ENCODE data around the gene NAA80. TPM values are rescaled to one million over a fixed set of nuclear protein-coding genes. Genes with fewer than 3 reads are reported as not detected.

Gene NAA80
- total RNA-seq, 1 donor: 6.5 TPM

DNA sequence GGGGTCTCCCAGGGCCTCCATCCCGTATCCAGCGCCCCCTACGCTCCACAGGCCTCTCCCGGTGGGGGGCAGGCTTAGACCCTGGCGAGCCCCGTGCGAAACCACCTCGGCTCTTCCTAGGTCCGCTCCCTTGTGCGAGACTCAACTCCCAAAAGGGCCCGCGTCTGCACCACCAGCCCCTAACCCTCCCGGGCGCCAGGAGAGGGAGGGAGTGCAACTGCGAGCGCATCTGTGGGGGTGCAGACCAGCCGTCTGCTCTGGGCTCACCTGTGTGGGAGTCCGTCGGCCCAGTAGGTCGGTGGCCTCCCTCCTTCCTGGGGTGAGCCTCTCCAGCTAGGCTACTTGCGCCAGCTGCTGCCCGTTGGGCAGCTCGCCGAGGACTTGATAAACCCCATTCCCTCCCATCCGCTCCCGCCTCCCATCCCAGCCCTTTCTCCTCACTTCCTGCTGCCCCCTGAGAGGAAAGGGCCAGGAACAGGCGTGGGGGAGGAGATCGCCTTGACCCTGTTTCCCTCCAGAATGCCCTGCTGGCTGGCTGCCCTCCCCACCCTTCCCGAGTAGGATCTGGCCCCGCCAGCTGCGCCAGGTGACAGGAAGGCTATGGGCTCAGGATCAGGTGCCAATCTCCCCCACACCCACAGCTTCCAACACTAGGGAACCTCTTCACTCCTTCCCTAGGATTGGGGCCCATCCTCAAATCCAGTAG, 23.3 kb upstream of the NAA80 start, which contains the start of gene HYAL2:
TSS of gene HYAL2 (minus strand) at position 360 of the 706 bp plus-strand sequence. CDS start 2,256 bp downstream, outside the sequence.
- Histone ChIP-seq H3K79me2 (ENCODE audit: insufficient read depth, low read length) (peaks cover 45% of the 10 kb centered on the region), H3K4me3 (ENCODE audit: insufficient read depth, low read length) (peak within 1 kb of the TSS; percentile 91), H4K20me1 (ENCODE audit: insufficient read depth, low read length) (peaks cover 34% of the 10 kb centered on the region), H2AFZ (ENCODE audit: low read length) (peak within 1 kb of the TSS; percentile 99), H3K4me2 (ENCODE audit: insufficient read depth, low read length) (peak within 1 kb of the TSS; percentile 99), H3K4me1 (ENCODE audit: insufficient read depth, low read length) (peaks cover 20% of the 10 kb centered on the region), H3K36me3 (ENCODE audit: insufficient read depth, low read length) (peaks cover 35% of the 10 kb centered on the region), H3K27me3 (ENCODE audit: insufficient read depth, low read length) (no peaks in the 10 kb centered on the region), H3K27ac (ENCODE audit: low read depth, low read length) (peak within 1 kb of the TSS; percentile 99), H3K9me3 (ENCODE audit: low read depth, low read length) (no peaks in the 10 kb centered on the region)
- DNase-seq (ENCODE audit: insufficient read length, low spot score, missing footprints): peak; percentile 66
- TF ChIP-seq, protein P1, sequence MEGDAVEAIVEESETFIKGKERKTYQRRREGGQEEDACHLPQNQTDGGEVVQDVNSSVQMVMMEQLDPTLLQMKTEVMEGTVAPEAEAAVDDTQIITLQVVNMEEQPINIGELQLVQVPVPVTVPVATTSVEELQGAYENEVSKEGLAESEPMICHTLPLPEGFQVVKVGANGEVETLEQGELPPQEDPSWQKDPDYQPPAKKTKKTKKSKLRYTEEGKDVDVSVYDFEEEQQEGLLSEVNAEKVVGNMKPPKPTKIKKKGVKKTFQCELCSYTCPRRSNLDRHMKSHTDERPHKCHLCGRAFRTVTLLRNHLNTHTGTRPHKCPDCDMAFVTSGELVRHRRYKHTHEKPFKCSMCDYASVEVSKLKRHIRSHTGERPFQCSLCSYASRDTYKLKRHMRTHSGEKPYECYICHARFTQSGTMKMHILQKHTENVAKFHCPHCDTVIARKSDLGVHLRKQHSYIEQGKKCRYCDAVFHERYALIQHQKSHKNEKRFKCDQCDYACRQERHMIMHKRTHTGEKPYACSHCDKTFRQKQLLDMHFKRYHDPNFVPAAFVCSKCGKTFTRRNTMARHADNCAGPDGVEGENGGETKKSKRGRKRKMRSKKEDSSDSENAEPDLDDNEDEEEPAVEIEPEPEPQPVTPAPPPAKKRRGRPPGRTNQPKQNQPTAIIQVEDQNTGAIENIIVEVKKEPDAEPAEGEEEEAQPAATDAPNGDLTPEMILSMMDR (IDR thresholded peaks at IDR 0.05; ENCODE audit: extremely low read depth, low read depth, low read length): no peak

DNA sequence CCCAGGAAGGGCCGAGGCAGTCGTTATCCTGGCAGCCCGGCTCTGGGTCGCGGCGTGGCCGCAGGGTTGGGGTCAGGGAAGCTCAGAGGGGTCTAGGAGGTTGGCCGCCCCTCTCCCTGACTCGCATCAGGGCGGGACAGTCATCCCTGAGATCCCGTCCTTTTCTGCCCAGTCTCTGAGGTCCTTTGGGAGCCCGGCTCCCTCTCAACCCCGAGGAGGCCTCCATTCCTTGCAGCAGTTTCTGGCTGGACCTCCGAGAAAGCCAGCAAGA, 22.8 kb upstream of the NAA80 start:
- H2AFZ ChIP-seq (ENCODE audit: low read length): peak overlapping the region; percentile 89
- peaks cover 15% of the 10 kb centered on the region for H3K4me1 ChIP-seq (ENCODE audit: insufficient read depth, low read length)
- TF ChIP-seq, protein P1 (IDR thresholded peaks at IDR 0.05; ENCODE audit: extremely low read depth, low read depth, low read length): no peak
- H3K4me2 ChIP-seq (ENCODE audit: insufficient read depth, low read length): peak overlapping the region; percentile 99
- peak overlapping the region; percentile 91 for H3K4me3 ChIP-seq (ENCODE audit: insufficient read depth, low read length)
- H3K79me2 ChIP-seq (ENCODE audit: insufficient read depth, low read length): peaks cover 41% of the 10 kb centered on the region
- DNase-seq (ENCODE audit: insufficient read length, low spot score, missing footprints): peak; percentile 62
- H3K27me3 ChIP-seq (ENCODE audit: insufficient read depth, low read length): no peaks in the 10 kb centered on the region
- peaks cover 37% of the 10 kb centered on the region for H4K20me1 ChIP-seq (ENCODE audit: insufficient read depth, low read length)
- peaks cover 38% of the 10 kb centered on the region for H3K36me3 ChIP-seq (ENCODE audit: insufficient read depth, low read length)
- no peaks in the 10 kb centered on the region for H3K9me3 ChIP-seq (ENCODE audit: low read depth, low read length)
- no peak overlapping the region for H3K27ac ChIP-seq (ENCODE audit: low read depth, low read length)

DNA sequence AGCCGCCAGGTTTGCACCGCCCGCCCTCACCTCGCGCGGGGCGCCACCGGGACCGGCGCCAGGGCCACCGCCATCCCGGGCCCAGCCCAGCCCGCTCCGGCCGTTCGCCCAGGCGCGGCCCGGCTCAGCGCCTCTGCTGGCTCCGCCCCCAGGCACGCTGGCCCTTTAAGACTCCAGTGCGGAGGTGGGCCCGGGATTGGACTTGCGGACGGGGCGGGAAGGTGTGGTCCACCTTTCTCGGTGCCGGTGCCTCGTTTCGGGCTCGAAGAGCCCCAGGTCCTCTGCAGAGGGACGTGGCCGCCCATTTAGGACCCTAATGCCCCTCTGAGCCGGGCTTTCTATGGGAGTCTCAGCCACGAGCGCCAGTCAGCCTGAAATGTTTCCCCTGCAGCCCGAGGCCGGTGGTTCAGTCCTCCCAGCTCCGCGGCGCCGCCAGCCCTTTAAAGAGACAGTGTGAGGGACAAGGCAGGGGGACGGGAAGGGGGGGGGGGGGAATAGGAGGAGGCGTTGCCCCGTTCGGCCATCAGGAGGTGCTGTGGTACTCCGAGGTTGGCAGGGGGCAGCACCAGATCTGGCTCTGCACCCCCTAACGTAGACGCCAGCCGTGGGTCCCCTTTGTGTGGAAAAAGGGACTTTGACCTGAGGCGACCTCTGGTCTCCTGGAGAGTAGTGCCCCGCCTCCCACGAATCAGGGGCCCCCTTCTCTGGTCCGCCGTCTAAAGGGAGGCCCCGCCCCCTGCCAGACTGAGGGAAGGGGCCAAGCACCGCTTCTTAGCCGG, 22.3 kb upstream of the NAA80 start:
- H3K27ac ChIP-seq (ENCODE audit: low read depth, low read length): peak overlapping the region; percentile 99
- H3K9me3 ChIP-seq (ENCODE audit: low read depth, low read length): no peaks in the 10 kb centered on the region
- peaks cover 14% of the 10 kb centered on the region for H3K4me1 ChIP-seq (ENCODE audit: insufficient read depth, low read length)
- peak; percentile 100 for DNase-seq (ENCODE audit: insufficient read length, low spot score, missing footprints)
- H4K20me1 ChIP-seq (ENCODE audit: insufficient read depth, low read length): peaks cover 36% of the 10 kb centered on the region
- peak overlapping the region; percentile 99 for H2AFZ ChIP-seq (ENCODE audit: low read length)
- peak overlapping the region; percentile 91 for H3K4me3 ChIP-seq (ENCODE audit: insufficient read depth, low read length)
- peak overlapping the region; percentile 99 for H3K4me2 ChIP-seq (ENCODE audit: insufficient read depth, low read length)
- H3K27me3 ChIP-seq (ENCODE audit: insufficient read depth, low read length): no peaks in the 10 kb centered on the region
- peaks cover 40% of the 10 kb centered on the region for H3K36me3 ChIP-seq (ENCODE audit: insufficient read depth, low read length)
- TF ChIP-seq, protein P1 (IDR thresholded peaks at IDR 0.05; ENCODE audit: extremely low read depth, low read depth, low read length): peak; percentile 14
- peaks cover 36% of the 10 kb centered on the region for H3K79me2 ChIP-seq (ENCODE audit: insufficient read depth, low read length)

DNA sequence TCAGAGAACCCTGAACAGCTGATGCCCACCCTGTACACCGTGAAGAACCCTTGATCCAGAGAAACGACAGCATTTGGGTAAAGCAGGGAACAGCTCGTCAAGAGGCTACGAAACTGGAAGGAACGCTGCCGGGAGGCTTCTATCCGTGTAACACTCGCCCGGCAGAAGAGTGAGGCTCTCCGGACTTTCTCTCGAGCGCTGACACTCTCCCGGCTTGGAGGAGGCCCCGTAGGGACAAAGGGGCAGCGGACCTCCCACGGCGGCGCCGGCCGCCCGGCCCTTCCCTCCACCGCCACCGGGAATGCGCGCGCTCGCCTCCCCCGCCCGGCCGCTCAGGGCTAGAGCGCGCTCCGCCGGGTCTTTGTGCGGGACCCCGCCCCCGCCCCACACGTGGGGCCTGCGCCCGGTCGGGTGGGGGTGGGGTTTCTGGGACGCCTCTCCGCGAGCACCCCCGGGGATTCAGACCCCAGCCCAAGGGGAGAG, 21.7 kb upstream of the NAA80 start:
- Histone ChIP-seq H3K4me2 (ENCODE audit: insufficient read depth, low read length) (peak overlapping the region; percentile 99), H3K79me2 (ENCODE audit: insufficient read depth, low read length) (peaks cover 31% of the 10 kb centered on the region), H3K36me3 (ENCODE audit: insufficient read depth, low read length) (peaks cover 33% of the 10 kb centered on the region), H3K27me3 (ENCODE audit: insufficient read depth, low read length) (no peaks in the 10 kb centered on the region), H4K20me1 (ENCODE audit: insufficient read depth, low read length) (peaks cover 38% of the 10 kb centered on the region), H3K27ac (ENCODE audit: low read depth, low read length) (peak overlapping the region; percentile 99), H3K9me3 (ENCODE audit: low read depth, low read length) (no peaks in the 10 kb centered on the region), H3K4me1 (ENCODE audit: insufficient read depth, low read length) (peaks cover 14% of the 10 kb centered on the region), H2AFZ (ENCODE audit: low read length) (peak overlapping the region; percentile 99), H3K4me3 (ENCODE audit: insufficient read depth, low read length) (peak overlapping the region; percentile 91)
- DNase-seq (ENCODE audit: insufficient read length, low spot score, missing footprints): peak; percentile 97
- TF ChIP-seq, protein P1 (IDR thresholded peaks at IDR 0.05; ENCODE audit: extremely low read depth, low read depth, low read length): no peak

Measured in osteoblast (primary cell).